GM18861 (cell line): ENCODE data around the gene ADGRV1.

Experiments used
- ATAC-seq: cut with Tn5 transposase; IDR thresholded peaks from one replicate; pipeline ENCODE4 v1.9.1; 2021; ENCODE audit not compliant: unreplicated experiment

The ADGRV1 gene

DNA sequence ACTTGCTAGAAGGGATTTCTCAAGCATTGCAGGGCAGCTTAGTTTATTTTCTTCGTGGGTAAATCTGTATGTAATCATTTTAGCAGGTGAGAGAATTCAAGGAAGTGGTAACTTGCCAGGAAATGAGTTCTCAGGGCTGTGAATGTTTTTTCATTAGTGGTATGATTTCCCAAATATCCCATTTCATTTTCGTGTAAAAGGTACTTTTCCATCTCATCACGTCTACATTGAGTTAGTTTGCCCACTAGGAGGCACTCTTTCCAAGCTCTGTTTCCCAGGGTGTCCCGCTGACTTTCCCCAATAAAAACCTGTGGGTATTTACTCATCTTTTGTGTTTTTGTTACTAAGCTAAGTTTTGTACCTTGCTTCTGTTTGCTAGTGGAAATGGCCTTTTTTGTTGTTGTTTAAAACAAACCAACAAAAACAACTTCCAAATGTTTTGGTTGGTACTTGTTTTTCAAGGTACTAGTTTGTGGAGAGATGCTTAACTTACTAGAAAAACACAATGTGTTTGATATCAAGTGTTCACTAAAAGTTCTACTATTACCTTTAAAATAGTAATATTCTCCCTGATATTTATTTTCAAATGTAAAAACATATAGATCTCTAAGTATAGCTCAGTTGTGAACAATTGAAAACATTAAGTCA lies 373.6 kb downstream of the ADGRV1 start:
- ATAC-seq = peak; percentile 52

DNA sequence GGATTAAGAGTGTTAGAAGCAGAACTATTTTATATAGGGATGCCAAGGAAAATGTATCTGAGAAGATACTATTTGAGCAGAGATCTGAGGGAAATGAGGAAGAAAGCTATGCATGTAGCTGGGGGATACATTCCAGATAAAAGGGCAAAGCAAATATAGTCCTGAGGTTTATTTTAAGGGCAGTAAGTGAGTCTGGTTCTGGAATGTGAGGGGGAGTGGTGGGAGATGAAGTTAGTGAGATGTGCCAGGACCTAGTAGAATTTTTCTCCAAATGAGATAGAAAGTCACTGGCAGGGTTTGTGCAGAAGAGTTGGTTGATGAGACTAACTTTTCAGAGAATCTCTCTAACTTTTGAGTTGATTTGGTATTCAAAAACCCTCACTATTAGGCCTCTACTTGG lies 374.7 kb downstream of the ADGRV1 start:
- ATAC-seq = no peak

DNA sequence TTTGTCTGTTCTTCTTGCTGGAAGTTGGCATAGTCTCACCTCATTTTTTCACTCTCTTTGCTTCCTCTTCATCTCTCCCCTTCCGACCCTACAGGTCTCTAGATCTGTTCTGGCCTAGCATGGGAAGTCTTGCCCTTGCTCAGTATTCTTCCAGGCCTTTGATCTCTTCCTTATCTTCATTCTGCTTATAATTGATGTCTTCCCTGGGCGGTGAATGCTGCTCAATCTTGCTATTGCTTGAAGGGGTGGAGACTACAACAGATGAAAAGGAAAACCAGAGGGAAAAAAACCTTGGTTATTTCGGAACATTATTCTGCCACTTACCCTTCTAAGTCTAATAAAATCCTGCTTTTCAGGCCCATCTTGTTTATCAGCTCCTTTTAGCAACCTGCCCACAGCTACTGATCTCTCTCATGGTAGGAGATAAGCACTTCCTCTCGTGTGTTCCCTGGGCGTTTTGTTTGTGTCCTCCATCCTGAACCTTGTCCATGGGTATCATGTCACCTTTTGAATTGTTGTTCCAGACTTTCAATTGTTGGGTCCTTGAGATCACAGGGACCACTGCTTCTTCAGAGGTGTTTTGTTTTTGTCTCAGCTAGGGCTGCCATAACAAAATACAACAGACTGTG lies 375.6 kb downstream of the ADGRV1 start:
- ATAC-seq = no peak

DNA sequence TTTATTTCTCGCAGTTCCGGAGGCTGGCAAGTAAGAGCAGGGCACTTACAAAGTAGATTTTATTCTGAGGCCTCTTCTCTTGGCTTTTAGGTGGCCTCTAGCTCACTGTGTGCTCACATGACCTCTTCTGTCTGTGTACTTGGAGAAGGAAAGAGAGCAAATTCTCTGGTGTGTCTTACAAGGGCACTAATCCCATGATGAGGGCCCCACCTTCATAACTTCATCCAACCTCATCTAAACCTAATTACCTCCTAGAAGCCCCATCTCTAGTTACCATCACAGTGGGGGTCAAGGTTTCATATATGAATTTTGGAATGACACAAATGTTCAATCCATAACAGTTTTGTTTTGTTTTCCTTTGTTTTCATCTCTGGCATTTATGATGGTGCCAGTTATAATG lies 376.1 kb downstream of the ADGRV1 start:
- no peak for ATAC-seq

GRCh38 chr5:90939211-90939610 lies 380.6 kb downstream of the ADGRV1 start:
- no peak for ATAC-seq

GRCh38 chr5:90940227-90940995 lies 381.8 kb downstream of the ADGRV1 start:
- peak; percentile 99 for ATAC-seq

- no peak for ATAC-seq
Observed at GRCh38 chr5:90941002-90941720, 382.6 kb downstream of the ADGRV1 start.

GRCh38 chr5:90944116-90944515 lies 385.5 kb downstream of the ADGRV1 start:
- no peak for ATAC-seq

GRCh38 chr5:90947667-90948066 lies 389.1 kb downstream of the ADGRV1 start:
- ATAC-seq = no peak

DNA sequence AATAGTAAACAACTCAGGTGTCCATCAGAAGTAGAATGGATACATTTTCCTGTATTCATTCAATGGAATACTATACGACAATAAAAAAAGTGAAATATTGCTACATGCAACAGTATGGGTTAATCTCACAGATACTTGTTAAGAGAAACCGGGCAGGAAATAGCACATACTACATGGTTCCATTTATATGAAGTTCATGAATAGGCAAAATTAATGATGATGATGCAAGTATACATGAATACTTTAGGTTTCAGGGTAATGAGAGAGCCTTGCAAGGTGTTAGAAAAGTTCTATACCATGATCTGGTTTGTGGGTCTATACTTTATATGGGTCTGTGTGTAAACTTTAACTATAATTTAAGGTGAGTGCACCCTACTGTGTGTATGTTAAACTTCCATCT lies 390.4 kb downstream of the ADGRV1 start:
- no peak for ATAC-seq

DNA sequence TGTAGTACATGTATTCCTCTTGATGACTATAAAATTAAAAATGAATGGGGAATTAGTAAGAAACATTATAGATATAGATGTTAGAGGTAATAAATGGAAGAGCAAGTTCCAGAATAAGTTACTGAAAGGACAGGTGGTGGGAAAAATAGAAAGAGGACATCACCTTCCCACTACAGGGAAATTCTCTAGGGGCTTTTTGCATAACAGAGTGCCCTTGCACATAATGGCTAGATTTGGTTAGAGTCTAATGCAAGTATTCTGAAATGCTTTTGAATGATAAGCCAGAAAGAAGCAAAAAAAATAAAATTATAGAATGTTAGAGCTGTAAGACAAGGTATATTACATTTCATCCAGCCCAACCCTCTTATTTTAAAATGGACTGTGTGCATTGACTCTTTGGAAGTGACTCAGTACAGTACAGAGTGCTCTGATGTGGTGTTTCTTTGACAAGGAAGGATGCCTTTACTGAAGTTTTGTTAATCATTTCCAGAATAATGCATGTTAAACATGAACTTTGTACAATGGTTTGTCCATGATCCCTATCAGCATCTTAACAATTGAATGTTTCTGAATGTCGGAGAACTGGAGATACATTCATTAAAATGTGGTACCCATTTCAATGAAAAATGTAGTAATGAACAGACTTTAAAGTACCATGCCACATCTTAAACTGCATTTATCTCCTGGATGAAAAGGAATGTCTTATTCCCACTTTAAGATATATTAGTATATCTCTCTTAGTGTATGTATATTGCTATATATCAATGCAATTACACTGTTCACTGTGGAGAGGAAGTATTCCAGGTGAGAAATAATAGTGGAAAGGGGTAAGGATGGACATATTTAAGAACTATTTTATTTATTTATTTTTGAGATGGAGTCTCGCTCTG lies 391.1 kb downstream of the ADGRV1 start:
- ATAC-seq = peak; percentile 89

DNA sequence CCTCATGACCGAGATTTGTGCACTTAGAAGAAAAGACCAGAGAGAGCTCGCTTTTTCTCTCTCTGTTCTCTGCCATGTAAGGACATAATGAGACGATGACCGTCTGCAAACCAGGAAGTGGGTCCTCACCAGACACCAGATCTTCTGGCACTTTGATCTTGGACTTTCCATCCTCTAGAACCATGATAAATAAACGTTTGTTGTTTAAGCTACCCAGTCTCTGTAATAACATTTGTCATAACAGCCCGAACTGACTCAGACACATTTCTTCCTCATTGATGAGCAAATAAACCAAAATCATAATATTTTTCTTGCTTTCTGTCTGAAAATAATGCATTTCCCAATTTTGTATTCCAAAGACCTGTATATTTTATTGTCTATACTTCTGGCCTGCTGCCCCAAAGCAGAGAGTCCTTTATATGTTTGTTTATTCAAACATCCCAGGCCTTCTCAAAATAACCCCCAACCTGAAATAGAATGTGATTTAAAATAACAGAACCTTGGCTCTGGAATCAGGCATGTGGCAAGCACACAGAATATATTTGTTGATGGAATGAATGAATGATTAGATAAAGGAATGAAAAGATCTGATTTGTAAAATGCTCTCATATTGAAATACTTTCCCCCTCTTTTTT lies 396.5 kb downstream of the ADGRV1 start:
- no peak for ATAC-seq

DNA sequence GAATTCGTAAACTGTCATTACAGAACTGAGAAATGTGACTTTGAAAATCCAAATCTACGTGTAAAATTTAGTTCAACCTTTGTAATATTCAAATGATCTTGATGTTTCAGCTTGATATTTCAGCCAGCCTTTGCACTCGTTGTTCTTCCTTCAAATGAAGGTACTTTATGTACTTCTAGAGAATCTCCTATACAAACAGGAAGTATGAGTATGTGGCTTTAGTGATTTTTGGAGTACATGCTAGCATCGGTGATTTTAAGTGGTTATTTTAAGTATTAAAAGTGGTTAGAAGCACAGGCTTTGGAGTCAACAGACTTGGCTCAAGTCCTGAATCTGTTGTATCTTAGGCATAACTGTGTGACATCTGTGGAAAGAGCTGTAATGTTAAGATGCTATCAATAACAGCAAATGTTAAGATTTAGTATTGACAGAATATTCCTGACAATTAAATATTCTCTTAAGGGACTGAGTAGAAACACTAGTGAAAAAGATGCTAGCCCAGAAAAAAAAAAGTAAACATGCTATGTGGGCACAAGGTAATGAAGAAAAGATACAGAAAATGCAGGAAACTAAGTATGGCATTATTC lies 398.0 kb downstream of the ADGRV1 start:
- no peak for ATAC-seq

DNA sequence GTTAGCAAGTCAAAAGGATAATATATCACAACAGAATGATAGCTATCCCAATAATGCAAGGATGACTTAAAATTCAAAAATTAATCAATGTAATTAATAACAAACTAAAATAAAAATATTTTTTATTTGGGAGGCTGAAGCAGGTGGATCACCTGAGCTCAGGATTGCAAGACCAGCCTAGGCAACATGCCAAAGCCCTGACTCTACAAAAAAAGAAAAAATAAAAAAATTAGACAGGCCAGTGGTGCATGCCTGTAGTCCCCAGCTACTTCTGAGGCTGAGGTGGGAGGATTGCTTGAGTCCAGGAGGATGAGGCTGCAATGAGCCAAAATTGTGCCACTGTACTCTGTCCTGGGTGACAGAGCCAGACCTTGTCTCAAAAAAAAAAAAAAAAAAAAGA lies 399.3 kb downstream of the ADGRV1 start:
- ATAC-seq = no peak

GRCh38 chr5:90959262-90959661 lies 400.7 kb downstream of the ADGRV1 start:
- no peak for ATAC-seq

DNA sequence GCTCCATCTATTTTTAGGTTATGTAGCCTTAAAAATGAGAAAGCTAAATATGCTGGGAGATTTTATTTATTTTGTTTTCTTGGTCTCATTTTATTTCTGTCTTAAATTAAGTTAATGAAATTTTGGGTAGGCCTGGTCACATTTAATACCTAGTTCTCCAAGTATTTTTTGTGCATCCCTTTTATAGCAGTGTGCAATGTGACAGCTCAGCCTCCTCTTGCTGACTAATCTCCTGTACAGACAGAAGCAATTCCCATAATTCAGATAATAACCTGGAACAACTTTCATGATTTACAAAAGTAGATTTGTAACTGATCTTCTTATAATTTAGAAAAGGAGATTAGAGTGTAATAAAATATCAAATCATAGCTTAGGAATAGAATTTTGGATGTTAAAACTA lies 403.9 kb downstream of the ADGRV1 start:
- ATAC-seq = no peak

- ATAC-seq = no peak
Observed at GRCh38 chr5:90965110-90965685, 406.6 kb downstream of the ADGRV1 start.

DNA sequence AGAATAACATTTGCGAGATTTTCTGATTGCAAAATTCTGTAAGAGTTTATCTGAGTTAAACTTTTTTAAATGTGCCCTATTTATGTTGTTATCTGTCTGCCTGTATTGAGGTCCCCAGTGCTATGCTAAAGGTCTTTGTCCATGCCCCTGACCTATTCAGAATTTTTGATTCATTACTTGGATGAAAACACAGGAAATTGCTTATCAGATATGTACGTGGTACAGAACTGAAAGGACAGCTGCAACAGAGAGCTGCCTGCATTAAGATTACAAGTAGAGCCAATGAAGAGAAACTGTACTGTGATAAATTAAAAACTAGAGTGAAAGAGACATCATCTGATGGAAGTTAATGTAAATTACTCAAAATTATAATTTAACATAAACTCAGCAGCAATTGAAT lies 408.8 kb downstream of the ADGRV1 start:
- no peak for ATAC-seq

DNA sequence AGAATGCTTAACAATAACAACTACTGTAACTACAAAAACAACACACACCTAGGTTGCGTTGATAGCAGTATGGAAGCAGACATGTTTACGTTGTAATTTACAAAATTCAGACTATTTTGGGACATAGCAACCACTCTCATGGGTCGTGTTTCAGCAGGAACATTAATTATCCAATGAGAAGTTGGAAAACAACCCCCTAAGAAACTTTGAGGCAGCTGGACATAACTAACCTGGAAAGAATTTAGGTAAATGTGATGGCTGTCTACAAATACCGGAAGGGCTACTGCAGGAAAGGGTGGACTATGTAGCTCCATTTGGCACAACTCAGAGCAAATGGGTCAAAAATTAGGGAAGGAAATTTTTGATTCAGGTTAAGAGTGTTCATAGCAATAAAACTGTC lies 409.3 kb downstream of the ADGRV1 start:
- no peak for ATAC-seq
